H1 (cell line): ENCODE data around the gene CBLB. TPM values are rescaled to one million over a fixed set of nuclear protein-coding genes. Genes with fewer than 3 reads are reported as not detected.

Source experiments
- CTCF ChIA-PET: fragments of 300-600 bp; sonication (Branson Sonifier 250); formaldehyde crosslinking; loops from one replicate; lab custom pipeline; 2021; ENCODE audit not compliant: partially characterized antibody; lab: Charles Lee
- POLR2A ChIA-PET: fragments of 300-600 bp; sonication (Branson Sonifier 250); formaldehyde crosslinking; loops from one replicate; lab custom pipeline; 2021; ENCODE audit warnings: inconsistent platforms; ENCODE audit not compliant: partially characterized antibody; lab: Charles Lee
- DNase-seq, 2 experiments: peaks; one replicate each; pipeline versions ENCODE4 v3.0.0 to v3.0.0-alpha.2; 2010 to 2022; ENCODE audit warnings: low spot score in 2 of 2, low read depth in 1 of 2, mixed read lengths in 1 of 2
- FAIRE-seq: peaks from 2 replicates; lab custom pipeline; 2011; peaks lifted over from hg19 to GRCh38; lab: Jason Lieb, UNC
- H2AFZ ChIP-seq: 2 replicates; pipeline ENCODE4 v1.8.1; 2012; ENCODE audit warnings: low read length, inconsistent platforms
- H2AK5ac ChIP-seq: 2 replicates; pipeline ENCODE4 v1.6.1; 2013; ENCODE audit warnings: low read depth, low read length
- H2BK120ac ChIP-seq: replicated peaks from 2 replicates; pipeline ENCODE3; 2013; ENCODE audit warnings: low read depth, low read length, inconsistent platforms
- H2BK12ac ChIP-seq: 2 replicates; pipeline ENCODE4 v1.6.1; 2013; ENCODE audit warnings: low read depth, low read length
- H2BK15ac ChIP-seq: 2 replicates; pipeline ENCODE4 v1.6.1; 2013; ENCODE audit warnings: low read length
- H2BK20ac ChIP-seq: 2 replicates; pipeline ENCODE4 v1.6.1; 2013; ENCODE audit warnings: low read length
- H2BK5ac ChIP-seq: 2 replicates; pipeline ENCODE4 v1.6.1; 2013; ENCODE audit warnings: low read depth, low read length
- H3K14ac ChIP-seq: 2 replicates; pipeline ENCODE4 v1.6.1; 2013; ENCODE audit warnings: inconsistent platforms; ENCODE audit not compliant: insufficient read length
- H3K18ac ChIP-seq: 2 replicates; pipeline ENCODE4 v1.6.1; 2013; ENCODE audit warnings: low read length; ENCODE audit errors: extremely low read depth
- H3K23ac ChIP-seq: 2 replicates; pipeline ENCODE4 v1.6.1; 2013; ENCODE audit warnings: inconsistent platforms; ENCODE audit not compliant: insufficient read length
- H3K23me2 ChIP-seq: 2 replicates; pipeline ENCODE4 v1.6.1; 2013; ENCODE audit warnings: low read depth, low read length
- H3K27ac ChIP-seq: 2 replicates; pipeline ENCODE4 v1.6.1; 2011; ENCODE audit warnings: low read depth, low read length, inconsistent platforms
- H3K27me3 ChIP-seq, 4 experiments: replicated peaks in 1 of 4; 1 replicate in 1 of 4; 2 replicates in 3 of 4; pipeline versions ENCODE4 v1.6.1 to v1.8.1; 2011 to 2013; ENCODE audit warnings: low read length in 3 of 4, mild to moderate bottlenecking in 3 of 4, inconsistent platforms in 2 of 4, mixed read lengths in 2 of 4, moderate library complexity in 1 of 4; ENCODE audit not compliant: control insufficient read depth in 3 of 4, insufficient read depth in 3 of 4; ENCODE audit errors: extremely low read depth in 1 of 4
- H3K36me3 ChIP-seq, 4 experiments: 2 replicates each; pipeline versions ENCODE4 v1.6.1 to v1.8.1; 2011 to 2013; ENCODE audit warnings: mild to moderate bottlenecking in 4 of 4, low read length in 3 of 4, moderate library complexity in 2 of 4, control low read depth in 1 of 4, inconsistent platforms in 1 of 4; ENCODE audit not compliant: insufficient read depth in 4 of 4, control insufficient read depth in 2 of 4
- H3K4ac ChIP-seq: replicated peaks from 2 replicates; pipeline ENCODE3; 2013; ENCODE audit warnings: low read length, low read depth, mixed read lengths, inconsistent platforms; ENCODE audit not compliant: insufficient read length
- H3K4me1 ChIP-seq, 4 experiments: replicated peaks in 1 of 4; 1 replicate in 1 of 4; 2 replicates in 3 of 4; pipeline versions ENCODE4 v1.6.1 to v1.8.1; 2011 to 2013; ENCODE audit warnings: low read length in 3 of 4, inconsistent platforms in 2 of 4, mixed read lengths in 1 of 4; ENCODE audit not compliant: insufficient read depth in 4 of 4, control insufficient read depth in 3 of 4
- H3K4me2 ChIP-seq, 2 experiments: 2 replicates each; pipeline versions ENCODE4 v1.6.1 to v1.8.1; 2011 to 2013; ENCODE audit warnings: low read depth in 2 of 2, low read length in 2 of 2, control low read depth in 1 of 2, inconsistent platforms in 1 of 2, mild to moderate bottlenecking in 1 of 2; ENCODE audit not compliant: insufficient read depth in 1 of 2
- H3K4me3 ChIP-seq, 4 experiments: fragments of 200-600, 300-600 bp in 1 of 4; sonication (generic), shearing (Covaris generic), sonication (Bioruptor Twin) in 1 of 4; 2 replicates each; pipeline versions ENCODE4 v1.5.1 to v1.8.1; 2011 to 2016; ENCODE audit warnings: low read length in 4 of 4, low read depth in 3 of 4, control low read depth in 2 of 4, inconsistent platforms in 2 of 4, mild to moderate bottlenecking in 2 of 4, mixed read lengths in 1 of 4, moderate library complexity in 1 of 4; ENCODE audit not compliant: insufficient read depth in 2 of 4; ENCODE audit errors: extremely low read depth in 1 of 4
- H3K56ac ChIP-seq: replicated peaks from 2 replicates; pipeline ENCODE3; 2013; ENCODE audit warnings: low read depth, mild to moderate bottlenecking, mixed read lengths, low read length, inconsistent platforms; ENCODE audit not compliant: insufficient read length
- H3K79me1 ChIP-seq: 2 replicates; pipeline ENCODE4 v1.6.1; 2013; ENCODE audit warnings: low read depth, low read length, control low read depth
- H3K79me2 ChIP-seq, 2 experiments: 2 replicates each; pipeline versions ENCODE4 v1.6.1 to v1.8.1; 2012 to 2013; ENCODE audit warnings: low read length in 2 of 2, mild to moderate bottlenecking in 2 of 2, inconsistent platforms in 1 of 2; ENCODE audit not compliant: insufficient read depth in 2 of 2, control insufficient read depth in 1 of 2
- H3K9ac ChIP-seq, 4 experiments: replicated peaks in 1 of 4; 1 replicate in 1 of 4; 2 replicates in 3 of 4; pipeline versions ENCODE4 v1.6.1 to v1.8.1; 2011 to 2013; ENCODE audit warnings: low read depth in 3 of 4, low read length in 3 of 4, control low read depth in 2 of 4, mild to moderate bottlenecking in 2 of 4, moderate library complexity in 2 of 4, inconsistent platforms in 1 of 4; ENCODE audit errors: extremely low read depth in 1 of 4
- H3K9me3 ChIP-seq, 2 experiments: 2 replicates each; pipeline versions ENCODE4 v1.6.1 to v1.8.1; 2012 to 2013; ENCODE audit warnings: mild to moderate bottlenecking in 2 of 2, moderate library complexity in 2 of 2, control low read depth in 1 of 2, inconsistent platforms in 1 of 2, low read depth in 1 of 2, low read length in 1 of 2, mixed read lengths in 1 of 2; ENCODE audit not compliant: insufficient read depth in 2 of 2
- H4K20me1 ChIP-seq, 2 experiments: replicated peaks in 1 of 2; 2 replicates each; pipeline versions ENCODE3 to v1.8.1; 2011 to 2013; ENCODE audit warnings: inconsistent platforms in 2 of 2, low read length in 2 of 2, mild to moderate bottlenecking in 1 of 2; ENCODE audit not compliant: insufficient read depth in 2 of 2, control insufficient read depth in 1 of 2
- H4K5ac ChIP-seq: 2 replicates; pipeline ENCODE4 v1.6.1; 2013; ENCODE audit warnings: low read length, low read depth, mixed read lengths, inconsistent platforms; ENCODE audit not compliant: insufficient read length
- H4K8ac ChIP-seq: 2 replicates; pipeline ENCODE4 v1.8.0; 2013; ENCODE audit warnings: mild to moderate bottlenecking, moderate library complexity, low read length, inconsistent platforms; ENCODE audit not compliant: insufficient read depth; ENCODE audit errors: extremely low read depth
- H4K91ac ChIP-seq: replicated peaks from 2 replicates; pipeline ENCODE3; 2013; ENCODE audit warnings: low read length, mixed read lengths, inconsistent platforms; ENCODE audit not compliant: insufficient read length
- ATF3 ChIP-seq: IDR thresholded peaks from 2 replicates; pipeline ENCODE4 v1.6.1; 2011; ENCODE audit warnings: low read depth, mild to moderate bottlenecking, low read length; ENCODE audit not compliant: insufficient read depth
- BRCA1 ChIP-seq: IDR thresholded peaks from 2 replicates; pipeline ENCODE4 v1.6.1; 2012; ENCODE audit warnings: low read depth, low read length, improper control_type of control experiment
- CTBP2 ChIP-seq: IDR thresholded peaks from 2 replicates; pipeline ENCODE4 v1.7.0; 2011; ENCODE audit warnings: borderline replicate concordance, mild to moderate bottlenecking, moderate library complexity, mixed read lengths, low read length; ENCODE audit not compliant: insufficient read depth, insufficient read length
- HDAC6 ChIP-seq: IDR thresholded peaks from one replicate; pipeline ENCODE4 v1.7.1; 2012; ENCODE audit warnings: low read depth, mild to moderate bottlenecking, inconsistent platforms, low read length, moderate library complexity
- MAFK ChIP-seq: IDR thresholded peaks from 2 replicates; pipeline ENCODE4 v1.6.1; 2012; ENCODE audit warnings: low read depth, mild to moderate bottlenecking, improper control_type of control experiment, low read length
- NANOG ChIP-seq: IDR thresholded peaks from 2 replicates; pipeline ENCODE4 v1.6.1; 2011; ENCODE audit warnings: low read length, low read depth, mild to moderate bottlenecking, inconsistent platforms; ENCODE audit not compliant: insufficient read depth, poor library complexity, severe bottlenecking
- RXRA ChIP-seq: IDR thresholded peaks from 2 replicates; pipeline ENCODE4 v1.6.1; 2011; ENCODE audit warnings: low read depth, mild to moderate bottlenecking, low read length, moderate library complexity; ENCODE audit not compliant: insufficient read depth
- SIN3A ChIP-seq, 2 experiments: IDR thresholded peaks in 1 of 2; conservative IDR thresholded peaks in 1 of 2; 2 replicates each; pipeline ENCODE4 v1.6.1; 2011 to 2012; ENCODE audit warnings: low read length in 2 of 2, improper control_type of control experiment in 1 of 2, low read depth in 1 of 2, mild to moderate bottlenecking in 1 of 2
- SP1 ChIP-seq: IDR thresholded peaks from 2 replicates; pipeline ENCODE4 v1.6.1; 2011; ENCODE audit warnings: low read depth, low read length
- TBP ChIP-seq: IDR thresholded peaks from 2 replicates; pipeline ENCODE4 v1.6.1; 2011; ENCODE audit warnings: low read depth, low read length, improper control_type of control experiment
- TCF12 ChIP-seq: IDR thresholded peaks from 2 replicates; pipeline ENCODE4 v1.6.1; 2011; ENCODE audit warnings: low read depth, mild to moderate bottlenecking, low read length
- YY1 ChIP-seq: IDR thresholded peaks from 2 replicates; pipeline ENCODE4 v1.6.1; 2011; ENCODE audit warnings: low read depth, mild to moderate bottlenecking, low read length
- ZNF274 ChIP-seq: IDR thresholded peaks from 2 replicates; pipeline ENCODE4 v1.7.0; 2012; ENCODE audit warnings: low read length, borderline replicate concordance; ENCODE audit errors: extremely low read depth
- WGBS, 2 experiments: shearing (Covaris generic) in 1 of 2; methylation state at CpG; one replicate each; pipeline versions ENCODE4 v1.1.6 to v1.1.7; 2013 to 2015; ENCODE audit warnings: low lambda C conversion rate in 2 of 2, mixed read lengths in 2 of 2, inconsistent platforms in 1 of 2, low coverage in 1 of 2, missing lambda C conversion rate in 1 of 2; ENCODE audit not compliant: insufficient replicate concordance in 2 of 2, insufficient coverage in 1 of 2, insufficient read length in 1 of 2; ENCODE audit errors: extremely low coverage in 1 of 2, missing lambda C conversion rate in 1 of 2; 5-methylcytosine and 5-hydroxymethylcytosine counted together
- polyA plus RNA-seq, 7 experiments: library from polyadenylated mRNA; depleted of rRNA in 3 of 7; stranded (reverse) in 5 of 7; unstranded in 2 of 7; fragments of >200 nt in 5 of 7; fragments of 200-250 nt in 2 of 7; gene quantifications; 1 replicate in 5 of 7; 2 replicates in 1 of 7; 4 replicates in 1 of 7; pipeline versions ENCODE4 v1.2.1 to v1.2.3, GENCODE V29; 2011 to 2013; ENCODE audit warnings: missing spikeins in 2 of 7, mixed read lengths in 2 of 7
- total RNA-seq: library from RNA; stranded (reverse); fragmentation: NEBNext Ultra II Directional; extraction: Animal tissue kit (Norgen Biotek cat#: 25700); gene quantifications from 2 replicates; pipeline ENCODE4 v1.2.1, GENCODE V29; 2021

CBLB gene
- total and polyA plus RNA-seq, 2 of the 8 experiments (the other 6 are each of a cell fraction or from before 2014, with no cell fraction given) = 14.5 to 26.0 TPM

DNA sequence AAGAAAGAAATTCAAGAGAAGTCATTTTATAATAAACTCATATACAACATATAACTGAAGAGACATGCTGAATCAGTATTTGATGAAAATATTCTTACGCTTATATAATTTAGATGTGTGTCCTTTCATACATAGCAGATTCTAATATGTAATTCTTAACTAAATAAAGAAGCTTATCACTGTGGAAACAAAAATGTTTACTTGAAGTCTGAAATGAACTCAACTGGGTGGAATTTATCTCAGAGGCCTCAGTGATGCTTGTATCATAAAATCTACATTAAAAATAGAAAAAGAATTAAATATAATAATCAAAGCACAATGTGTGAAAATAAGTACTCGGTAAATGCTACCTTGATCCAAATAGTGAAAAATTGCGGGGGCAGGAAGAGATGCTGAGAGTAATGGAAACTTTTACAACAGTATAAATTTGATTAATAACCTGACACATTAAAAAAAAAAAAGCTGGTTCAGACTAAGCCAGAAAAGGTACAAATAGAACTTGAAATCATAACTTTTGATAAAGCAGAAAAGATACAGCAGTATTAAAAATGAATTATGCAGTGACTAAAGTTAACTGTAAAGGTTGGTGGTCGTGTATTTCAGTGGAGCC, 12.0 kb upstream of the CBLB start:
- Histone ChIP-seq H3K4me3 (no peak overlapping the region), H2BK20ac (no peak overlapping the region), H3K79me2 (no peaks in the 10 kb centered on the region), H2BK15ac (no peak overlapping the region), H4K5ac (no peak overlapping the region), H4K91ac (no peak overlapping the region), H2BK12ac (no peak overlapping the region), H3K56ac (no peak overlapping the region), H3K27ac (no peak overlapping the region), H3K23ac (no peak overlapping the region), H3K4ac (no peak overlapping the region), H4K20me1 (no peaks in the 10 kb centered on the region), H3K9me3 (no peaks in the 10 kb centered on the region), H2BK5ac (no peak overlapping the region), H3K9ac (no peak overlapping the region), H3K14ac (no peak overlapping the region), H4K8ac (no peak overlapping the region), H3K4me2 (no peak overlapping the region), H3K36me3 (no peaks in the 10 kb centered on the region), H2AFZ (no peak overlapping the region), H3K79me1 (no peaks in the 10 kb centered on the region), H2AK5ac (no peak overlapping the region), H2BK120ac (no peak overlapping the region), H3K18ac (no peak overlapping the region), H3K23me2 (no peaks in the 10 kb centered on the region), H3K4me1 (peaks cover 0 to 3% (median 0%) of the 10 kb centered on the region in 4 experiments; a peak in 1 of 7 replicates), H3K27me3 (no peaks in the 10 kb centered on the region)
- CTCF ChIA-PET = interaction anchor here (1.1 kb wide), 1 partner anchor 18 kb away, joined by 3 read pairs; no protein-coding TSS in a partner anchor
- 90% methylated on average over 4 of the region's 4 CpGs; no CpG with 5 or more reads in 1 of the 2 experiments for WGBS, 2 experiments
- DNase-seq (no peak), FAIRE-seq (no peak)
- POLR2A ChIA-PET = no interaction called here
- TF ChIP-seq BRCA1 (no peak), CTBP2 (no peak), ZNF274 (no peak), ATF3 (no peak), MAFK (no peak), NANOG (no peak), RXRA (no peak), SIN3A (conservative IDR thresholded peaks at IDR 0.05 in 1 of 2, IDR thresholded peaks at IDR 0.05 in 1 of 2; ENCODE audit: low read depth in 1 of 2, low read length in 2 of 2) (no peak), TCF12 (no peak), TBP (no peak), YY1 (no peak), SP1 (no peak), HDAC6 (no peak)
